Measurements from ENCODE around the gene GGACT. TPM values are rescaled to one million over a fixed set of nuclear protein-coding genes. Genes with fewer than 3 reads are reported as not detected.

Gene GGACT
- total RNA-seq, 1 donor: 3.8 TPM

DNA sequence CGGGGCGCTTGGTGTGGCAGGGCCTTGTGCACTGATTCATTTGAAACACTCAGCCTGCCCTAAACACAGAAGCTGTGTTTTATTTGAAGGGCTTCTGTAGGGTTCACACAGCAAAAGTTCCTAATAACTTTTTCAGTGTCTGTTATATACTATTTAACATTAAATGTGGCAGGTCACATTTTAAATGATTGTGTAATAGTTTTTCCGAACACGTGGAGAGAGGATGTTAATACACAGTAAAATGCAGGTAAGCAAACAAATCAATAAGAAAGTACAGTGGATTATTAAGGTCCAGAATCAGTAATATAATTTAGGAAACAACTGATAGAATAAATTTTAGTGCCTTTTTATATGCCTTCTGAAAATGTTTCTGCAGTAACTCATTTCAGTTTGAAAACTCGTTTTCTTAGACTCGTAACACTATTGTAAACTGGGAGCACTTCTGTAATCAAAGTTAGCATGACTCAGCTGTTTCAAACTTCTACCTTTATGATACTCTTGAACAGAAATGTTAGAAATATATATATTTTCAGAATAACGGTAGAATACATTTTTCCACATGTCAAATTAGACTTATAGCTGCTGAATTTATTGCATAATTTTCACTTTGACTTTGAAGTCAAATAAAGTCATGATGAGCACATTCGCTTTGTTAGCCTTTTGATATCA is 70.1 kb downstream of the GGACT start:
- no peak for DNase-seq (ENCODE audit: low read depth in 2 of 3, low spot score in 2 of 3)

DNA sequence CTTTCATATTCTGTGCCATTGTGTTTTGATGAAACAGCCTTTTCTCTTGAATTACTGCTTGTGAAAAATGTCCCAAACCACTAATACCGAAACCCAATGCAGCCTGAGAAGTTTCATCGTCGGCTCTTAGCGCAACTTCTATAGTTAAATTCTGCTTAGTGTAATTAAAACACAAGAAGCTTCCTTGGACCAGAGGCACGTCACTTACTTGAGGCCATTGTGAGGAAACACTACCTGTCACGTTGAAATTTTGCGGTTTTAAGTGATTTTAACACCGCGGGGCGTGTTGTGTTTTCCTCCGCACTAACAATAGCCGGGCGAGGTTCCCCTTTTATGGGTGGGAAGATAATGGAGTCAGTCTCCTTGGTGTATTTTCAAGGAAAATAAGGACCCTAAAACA is 70.9 kb downstream of the GGACT start:
- peak in 1 of 3 donors; percentile 7 for DNase-seq (ENCODE audit: low read depth in 2 of 3, low spot score in 2 of 3)

DNA sequence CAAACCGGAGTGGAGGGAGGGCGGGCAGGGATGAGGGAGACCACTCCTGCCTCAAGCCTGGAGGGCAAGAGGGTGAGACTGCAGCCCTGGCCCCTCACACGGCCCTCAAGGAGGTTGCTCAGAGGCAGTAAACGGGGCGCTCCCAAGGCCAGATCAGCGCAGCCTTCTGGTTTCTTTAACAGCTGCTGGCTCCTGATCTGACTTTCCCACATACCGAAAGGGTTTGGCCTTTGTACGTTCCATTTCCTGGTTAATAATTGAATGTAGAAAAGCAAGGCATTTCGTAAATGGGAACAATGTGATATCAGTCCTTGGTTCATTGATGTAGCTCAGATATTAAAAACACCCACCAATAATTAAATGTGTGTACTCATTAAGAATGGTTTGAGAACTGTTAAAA is 71.5 kb downstream of the GGACT start:
- no peak for DNase-seq (ENCODE audit: low read depth in 2 of 3, low spot score in 2 of 3)

DNA sequence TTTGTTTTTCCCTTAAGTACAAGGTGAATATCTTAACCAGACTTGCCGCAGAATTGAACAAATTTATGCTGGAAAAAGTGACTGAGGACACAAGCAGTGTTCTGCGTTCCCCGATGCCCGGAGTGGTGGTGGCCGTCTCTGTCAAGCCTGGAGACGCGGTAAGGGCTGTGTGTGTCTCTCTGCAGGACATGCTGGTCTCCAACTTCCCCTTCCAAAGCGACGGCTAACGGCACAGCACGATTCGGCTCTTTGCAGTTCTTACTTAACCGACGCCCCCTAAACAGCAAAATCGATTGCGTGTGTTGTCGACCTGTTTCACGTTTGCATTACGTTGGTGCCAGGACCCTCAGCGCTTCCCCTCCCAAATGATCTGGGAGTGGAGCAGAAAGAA is 73.2 kb downstream of the GGACT start:
- DNase-seq (ENCODE audit: low read depth in 2 of 3, low spot score in 2 of 3): no peak

DNA sequence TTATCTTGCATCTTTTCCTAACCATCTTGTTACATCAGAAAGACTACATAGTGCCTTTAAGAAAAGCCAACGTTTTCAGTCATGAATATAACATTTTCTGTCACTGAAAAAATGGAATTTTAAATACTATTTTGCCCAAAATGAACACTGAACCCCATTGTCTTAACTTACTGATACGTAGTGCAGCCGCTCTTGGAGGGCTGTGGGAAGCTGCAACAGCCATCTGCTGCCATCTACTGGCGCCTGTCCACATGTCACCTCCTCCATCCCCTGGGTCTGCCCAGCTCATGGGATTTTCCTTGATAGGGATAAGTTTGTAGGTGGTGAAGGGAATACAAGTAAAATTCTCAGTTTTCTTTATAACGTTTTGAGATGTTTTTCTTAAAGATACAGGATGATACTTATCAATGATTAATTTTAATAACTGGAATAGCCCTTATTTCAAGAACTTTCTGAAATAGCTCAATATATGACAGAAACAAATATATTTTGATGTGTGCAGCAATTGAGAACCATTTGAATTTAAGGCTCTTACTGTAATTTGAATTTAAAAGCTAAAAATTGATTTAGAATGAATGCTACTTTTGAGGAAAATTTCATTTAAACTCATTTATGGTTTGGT is 73.7 kb downstream of the GGACT start:
- peak; percentile 50 to 74 (median 54) for DNase-seq (ENCODE audit: low read depth in 2 of 3, low spot score in 2 of 3)

DNA sequence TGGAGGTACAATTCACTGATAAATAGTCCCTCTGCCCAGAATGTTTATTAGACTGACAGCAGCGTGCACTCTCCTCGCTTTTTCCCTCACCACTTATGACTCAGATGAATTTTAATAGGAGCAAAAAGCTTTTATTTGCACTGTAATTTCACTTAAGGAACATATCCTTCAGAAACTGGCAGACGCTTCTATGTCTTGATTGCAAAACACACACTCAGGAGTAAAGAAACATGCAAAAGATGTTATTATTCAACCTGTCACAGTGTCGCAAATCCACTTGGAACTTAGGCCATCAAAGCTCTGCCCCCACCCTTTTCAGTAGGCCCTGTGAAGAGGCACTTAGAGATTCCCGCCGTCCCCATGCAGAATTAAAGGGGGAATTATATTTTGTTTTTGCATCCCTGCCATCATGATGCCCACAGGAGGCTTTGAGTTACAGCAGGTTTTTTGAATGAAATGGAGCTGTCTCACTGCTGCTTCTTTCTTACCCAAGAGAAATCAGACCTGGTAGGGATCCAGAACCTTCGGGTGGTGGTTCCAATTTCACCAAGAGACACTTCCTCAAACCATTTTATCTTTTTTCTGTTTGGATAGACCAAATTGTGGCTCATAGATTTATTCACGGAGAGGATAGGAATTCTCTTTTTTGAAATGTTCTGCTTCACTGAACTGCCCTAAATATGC is 74.5 kb downstream of the GGACT start:
- no peak for DNase-seq (ENCODE audit: low read depth in 2 of 3, low spot score in 2 of 3)

DNA sequence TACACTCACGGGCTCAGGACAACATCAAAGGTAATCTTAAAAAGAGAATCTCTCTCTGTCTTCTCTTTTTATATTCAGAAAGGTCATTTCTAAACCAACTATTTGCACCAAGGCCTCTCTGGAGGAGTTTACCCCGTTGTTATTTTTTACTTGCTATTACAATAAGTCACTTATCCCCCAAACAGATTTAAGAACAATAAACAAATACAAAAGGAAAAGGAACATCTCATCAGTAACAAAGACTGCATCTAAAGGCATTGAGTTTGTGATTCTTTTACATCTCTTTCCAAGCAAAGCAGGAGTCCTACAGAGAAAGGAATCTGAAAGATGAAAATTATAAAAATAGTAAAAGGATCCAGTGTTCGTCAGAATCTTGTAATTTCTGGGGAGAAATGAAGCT is 75.4 kb downstream of the GGACT start:
- no peak for DNase-seq (ENCODE audit: low read depth in 2 of 3, low spot score in 2 of 3)

DNA sequence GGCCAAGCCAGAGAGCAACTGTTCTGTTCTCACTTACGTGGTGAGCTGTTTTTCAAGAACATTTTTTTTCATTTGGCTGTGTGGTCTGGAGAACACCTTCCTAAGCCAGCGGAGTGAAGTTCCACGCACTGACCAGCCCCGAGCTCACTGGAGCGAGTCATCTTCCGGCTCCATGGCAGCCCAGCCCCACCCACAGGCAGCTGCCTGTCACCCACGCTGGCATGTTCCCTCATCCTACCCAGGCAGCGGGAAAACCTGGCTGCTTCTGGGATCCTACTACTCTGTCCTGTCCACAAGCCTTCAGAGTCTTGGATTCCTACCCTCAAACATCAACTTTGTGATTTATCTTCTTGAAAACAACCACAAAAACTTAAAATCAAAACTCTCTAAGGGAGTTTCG is 76.2 kb downstream of the GGACT start:
- no peak for DNase-seq (ENCODE audit: low read depth in 2 of 3, low spot score in 2 of 3)

DNA sequence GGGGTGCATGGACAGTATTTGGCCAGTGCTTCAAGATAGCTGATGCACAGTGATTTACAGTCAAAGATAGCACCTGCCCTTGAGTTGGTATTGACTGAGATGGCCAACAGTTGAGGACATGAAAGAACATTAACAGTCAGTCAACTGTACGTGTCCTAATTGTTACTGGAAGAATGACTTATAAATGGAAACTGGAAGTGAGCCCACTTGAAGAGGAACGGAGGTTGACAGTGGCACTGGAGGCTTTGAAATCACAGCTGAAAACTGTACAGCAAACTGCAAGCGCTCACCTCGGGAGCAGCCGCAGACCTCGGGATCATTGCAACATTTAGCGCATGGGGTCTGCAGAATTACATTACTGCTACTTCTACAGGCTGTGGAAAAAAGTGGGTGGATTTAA is 77.1 kb downstream of the GGACT start:
- DNase-seq (ENCODE audit: low read depth in 2 of 3, low spot score in 2 of 3): no peak

DNA sequence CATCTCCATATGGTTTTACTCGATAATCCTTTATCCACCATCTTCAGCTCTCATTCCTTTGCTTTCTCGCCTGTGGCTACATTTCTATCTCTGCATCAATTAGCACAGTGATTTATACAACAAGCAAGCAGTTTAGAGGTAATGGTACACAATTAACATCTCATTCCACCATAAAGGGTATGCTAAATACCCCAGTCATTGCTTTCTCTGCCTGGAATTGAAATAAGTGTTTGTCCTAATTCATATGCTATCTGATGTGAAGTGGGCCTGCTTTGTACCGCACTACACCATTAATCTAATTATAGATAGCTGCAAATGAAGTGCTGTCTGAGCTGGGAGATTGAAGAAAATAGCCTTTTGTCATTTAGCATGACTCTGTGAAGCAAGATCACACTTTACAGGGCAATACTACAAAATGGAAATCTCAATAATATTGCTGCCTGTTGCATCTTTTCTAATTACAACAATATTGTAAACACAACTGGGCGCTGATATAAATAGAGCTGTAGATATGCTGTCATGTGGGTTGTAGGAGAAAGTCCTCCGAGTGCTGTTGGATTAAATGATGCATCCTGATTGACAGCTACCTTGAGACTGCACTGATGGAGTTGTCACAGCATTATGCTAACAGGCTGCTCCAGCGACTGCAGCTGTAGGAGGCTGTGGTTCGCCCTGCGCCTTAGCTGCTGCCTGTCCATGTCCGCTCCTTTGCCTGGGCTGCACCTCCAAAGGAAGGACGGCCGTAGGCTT is 78.2 kb downstream of the GGACT start:
- no peak for DNase-seq (ENCODE audit: low read depth in 2 of 3, low spot score in 2 of 3)

DNA sequence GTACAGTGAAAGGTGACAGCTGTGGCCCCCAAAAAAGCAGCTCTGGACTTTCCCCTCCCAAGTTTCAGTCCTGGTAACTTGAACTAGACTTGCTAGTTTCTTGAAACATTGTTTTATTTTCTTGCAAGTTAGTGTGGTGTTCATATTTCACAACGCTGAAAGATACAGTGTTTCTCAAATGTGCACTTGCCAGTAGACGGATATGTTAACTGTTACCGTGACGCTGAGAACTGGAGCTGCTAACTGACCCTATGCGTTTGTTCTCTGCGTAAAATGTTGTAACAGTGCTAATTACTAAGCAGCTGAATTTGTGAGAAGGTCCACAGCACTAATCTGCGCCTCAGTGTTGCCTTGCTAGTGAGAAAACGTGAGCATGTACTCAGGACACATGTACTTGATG is 79.6 kb downstream of the GGACT start:
- no peak for DNase-seq (ENCODE audit: low read depth in 2 of 3, low spot score in 2 of 3)

DNA sequence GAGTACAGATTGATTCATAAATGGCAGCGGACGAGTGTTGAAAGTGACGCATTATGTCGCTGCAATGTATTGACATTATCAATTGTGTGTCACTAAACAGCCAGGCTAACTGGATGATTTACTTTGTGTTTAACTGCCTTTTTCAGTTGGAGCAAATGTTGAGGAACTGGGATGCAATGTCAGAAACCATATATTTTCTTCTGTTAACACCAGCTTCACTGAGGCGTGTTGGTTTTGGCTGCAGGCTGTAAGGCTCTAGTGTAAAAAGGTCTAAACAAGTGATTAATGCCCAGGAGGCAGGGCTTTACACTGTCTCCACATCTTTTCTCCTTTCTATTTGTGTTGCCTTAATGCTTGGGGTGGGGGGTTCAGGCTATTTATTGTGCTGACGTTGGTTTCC is 80.1 kb downstream of the GGACT start:
- no peak for DNase-seq (ENCODE audit: low read depth in 2 of 3, low spot score in 2 of 3)

DNA sequence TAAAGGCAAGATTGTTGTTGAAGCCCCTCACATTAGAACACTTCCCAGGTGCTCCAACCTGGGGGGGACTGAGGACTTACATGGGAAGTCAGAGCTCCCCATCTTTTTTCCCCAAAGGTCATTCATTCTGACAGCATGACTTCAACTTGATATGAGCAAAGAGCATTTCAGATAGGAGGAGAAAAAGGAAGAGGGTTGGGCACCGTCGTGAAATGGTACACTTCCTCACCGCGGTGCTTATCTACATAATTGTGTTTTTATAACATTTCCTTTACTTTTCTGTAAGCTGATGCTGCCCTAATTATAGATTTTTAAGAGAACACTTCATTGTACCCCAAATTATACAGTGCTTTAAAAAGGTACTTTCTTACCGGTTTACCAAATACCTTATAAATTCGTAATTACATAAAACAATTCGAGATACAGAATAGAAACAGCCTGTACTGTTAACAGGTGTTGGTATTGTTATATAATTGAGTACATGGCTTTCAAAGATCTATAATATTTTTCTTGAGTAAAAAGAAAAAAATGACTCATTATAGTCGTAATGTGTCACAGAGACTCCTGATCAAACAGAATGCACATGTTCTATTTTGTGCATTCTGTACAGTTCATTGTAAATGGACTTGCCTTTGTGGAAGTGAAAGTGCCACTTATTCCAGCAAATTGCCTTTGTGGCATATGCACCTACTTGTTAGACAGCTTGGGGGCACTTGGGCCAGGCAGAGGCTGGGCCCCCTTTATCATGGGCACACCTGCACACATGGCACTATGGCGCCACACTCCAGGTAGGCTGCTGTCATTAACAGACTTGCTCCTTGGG is 81.8 kb downstream of the GGACT start:
- DNase-seq (ENCODE audit: low read depth in 2 of 3, low spot score in 2 of 3): peak in 1 of 3 donors; percentile 28

DNA sequence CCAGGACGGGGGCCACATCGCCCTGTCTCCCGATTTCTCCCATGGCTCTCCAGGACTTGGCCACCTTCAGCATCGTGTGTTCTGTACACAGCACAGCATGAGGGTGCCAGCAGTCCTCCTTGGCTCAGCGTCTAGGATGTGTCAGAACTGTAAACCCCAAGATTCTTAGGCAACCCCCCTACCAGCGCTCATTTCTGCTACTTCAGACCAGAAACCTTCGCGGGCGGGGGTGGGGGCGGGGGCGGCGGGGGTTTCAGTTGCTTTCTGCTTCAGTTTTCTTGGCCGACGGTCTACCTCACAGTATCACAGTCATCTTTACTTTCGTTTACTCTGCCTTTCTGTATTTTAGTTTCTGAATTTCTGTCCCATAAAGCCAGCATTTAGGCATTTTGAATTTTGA is 82.4 kb downstream of the GGACT start:
- DNase-seq (ENCODE audit: low read depth in 2 of 3, low spot score in 2 of 3): no peak

DNA sequence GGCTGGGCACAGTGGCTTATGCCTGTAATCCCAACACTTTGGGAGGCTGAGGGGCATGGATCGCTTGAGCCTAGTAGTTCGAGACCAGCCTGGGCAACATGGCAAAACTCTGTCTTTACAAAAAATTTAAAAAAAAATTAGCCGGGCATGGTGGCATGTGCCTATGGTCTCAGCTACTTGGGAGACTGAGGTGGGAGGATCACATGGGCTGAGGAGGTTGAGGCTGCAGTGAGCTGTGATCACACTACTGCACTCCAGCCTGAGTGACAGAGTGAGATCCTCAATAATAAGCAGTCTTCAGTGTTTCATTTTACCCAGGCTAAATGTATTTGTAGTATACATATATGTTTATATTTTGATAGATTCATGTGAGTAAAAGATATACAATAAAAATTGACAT is 85.0 kb downstream of the GGACT start:
- DNase-seq (ENCODE audit: low read depth in 2 of 3, low spot score in 2 of 3): no peak

DNA sequence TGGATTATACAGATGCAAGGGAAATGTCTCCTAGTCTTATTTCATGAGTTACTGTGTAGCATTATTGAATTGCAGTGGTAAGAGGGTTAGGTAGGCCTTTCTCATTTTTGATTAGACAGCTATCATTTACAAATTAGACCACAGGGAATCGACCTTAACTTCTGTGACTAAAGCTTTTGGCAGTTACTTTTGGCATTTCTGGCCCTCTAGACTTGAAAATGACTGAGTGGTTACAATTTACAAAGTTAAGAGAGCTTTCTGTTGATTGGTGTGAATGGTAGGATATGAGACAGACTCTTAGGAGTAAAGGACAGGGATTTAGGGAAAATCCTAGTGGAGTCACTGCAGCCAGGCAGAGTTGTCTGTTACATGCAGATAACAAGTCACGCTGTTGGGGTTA is 86.1 kb downstream of the GGACT start:
- no peak for DNase-seq (ENCODE audit: low read depth in 2 of 3, low spot score in 2 of 3)

DNA sequence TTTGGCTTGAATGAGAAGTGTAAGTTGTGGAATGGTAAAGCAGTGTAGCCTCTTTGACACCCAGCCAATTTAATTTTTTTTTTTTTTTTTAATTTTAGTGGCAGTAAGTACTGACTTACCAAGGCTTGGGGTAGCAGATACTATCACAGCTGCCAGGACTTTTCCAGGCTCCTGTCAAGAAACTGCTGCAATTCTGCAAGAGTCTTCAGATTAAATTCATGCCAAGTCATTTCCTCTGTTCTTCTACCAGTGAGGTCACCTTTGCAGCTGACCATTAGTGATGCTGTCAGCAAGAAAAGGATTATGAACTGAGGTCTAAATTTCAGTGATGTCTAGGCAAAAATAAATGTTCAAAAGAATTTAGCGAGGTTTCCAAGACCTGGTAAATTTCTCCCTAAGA is 91.2 kb downstream of the GGACT start:
- DNase-seq (ENCODE audit: low read depth in 2 of 3, low spot score in 2 of 3): no peak

DNA sequence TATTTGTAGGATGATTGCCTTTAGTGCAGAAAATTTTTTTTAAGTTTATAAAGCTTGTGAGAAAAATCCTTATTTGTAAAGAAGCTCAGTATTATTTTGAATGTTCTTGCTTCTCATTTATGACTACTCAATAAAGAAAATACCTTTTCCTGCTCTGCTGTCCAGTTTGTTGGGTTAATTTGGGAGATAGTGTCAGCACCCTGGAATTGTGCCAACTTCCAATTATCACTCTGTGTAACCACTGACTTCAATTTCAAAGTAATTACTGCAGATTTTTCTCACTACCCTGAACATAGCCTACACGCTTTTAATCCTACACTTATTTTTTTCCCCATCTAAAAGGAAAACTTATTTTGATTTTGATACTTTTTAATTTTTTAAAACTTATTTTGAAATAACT is 93.1 kb downstream of the GGACT start:
- no peak for DNase-seq (ENCODE audit: low read depth in 2 of 3, low spot score in 2 of 3)

DNA sequence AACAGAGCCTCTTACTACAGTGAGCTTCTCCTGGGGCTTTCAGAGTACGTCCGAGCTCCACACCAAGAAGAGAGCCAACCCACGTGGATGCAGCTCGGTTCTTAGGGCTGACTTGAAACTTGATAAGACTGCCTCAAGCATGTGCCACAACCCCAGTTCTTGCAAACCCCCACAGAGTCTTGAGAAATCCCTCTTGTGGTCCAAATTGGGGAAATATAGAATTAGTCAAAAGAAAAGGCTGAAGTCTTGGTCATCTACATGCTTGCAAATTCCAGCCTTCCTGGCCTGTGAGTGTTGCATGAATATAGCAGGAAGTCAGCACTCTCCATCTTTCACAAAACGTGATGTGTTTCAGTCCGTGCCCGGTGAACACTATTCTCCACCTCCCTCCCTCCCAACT is 95.2 kb downstream of the GGACT start:
- no peak for DNase-seq (ENCODE audit: low read depth in 2 of 3, low spot score in 2 of 3)

DNA sequence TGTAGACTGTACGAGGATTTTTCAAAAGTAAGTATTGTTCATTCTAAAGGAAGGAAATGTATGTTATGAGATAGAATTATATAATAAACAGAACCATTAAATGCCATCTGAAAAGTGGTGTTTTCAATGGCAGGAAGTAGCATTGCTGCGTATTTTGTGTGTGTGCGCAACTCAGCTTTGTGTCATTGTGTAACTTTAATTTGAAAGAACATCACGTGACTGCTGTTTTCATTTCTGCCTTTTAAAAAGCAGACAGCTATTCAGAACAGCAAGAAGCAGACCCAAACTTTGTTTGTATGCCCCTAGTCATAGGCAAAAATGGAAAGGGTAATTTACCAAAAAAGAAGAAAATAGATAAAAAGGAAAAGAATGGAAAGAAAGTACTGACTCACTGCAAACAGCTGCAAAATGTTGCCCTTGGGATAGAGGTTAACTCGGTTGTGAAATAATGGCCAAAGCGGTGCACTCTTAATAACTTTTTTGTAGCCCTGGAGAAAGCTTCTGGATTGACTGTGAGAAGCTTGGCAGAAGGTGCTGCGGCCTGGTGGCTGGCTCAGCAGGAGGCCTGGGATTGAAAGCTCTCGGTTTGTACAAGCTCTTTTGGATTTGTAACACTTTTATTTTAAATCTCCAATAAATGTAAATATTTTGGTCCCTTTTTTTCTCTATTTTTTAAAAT is 97.3 kb downstream of the GGACT start:
- DNase-seq (ENCODE audit: low read depth in 2 of 3, low spot score in 2 of 3): no peak
